Measurements from ENCODE around the gene ZNF888. TPM values are rescaled to one million over a fixed set of nuclear protein-coding genes. Genes with fewer than 3 reads are reported as not detected.

ZNF888 gene
- total RNA-seq, 6 donors from 2014 or later, result 3.2 to 13.6 (median 6.9) TPM

- ATAC-seq (ENCODE audit: low FRiP score in 2 of 2) (peak in 1 of 2 donors; percentile 16), DNase-seq (peak in 1 of 2 donors; percentile 47)
- peak overlapping the region; percentile 82 to 89 (median 84) for H3K27ac ChIP-seq
- peak overlapping the region in 3 of 4 donors; percentile 55 to 77 (median 58) for H3K4me3 ChIP-seq
- H3K9me3 ChIP-seq, result no peaks in the 10 kb centered on the region
- peaks cover 12 to 17% (median 15%) of the 10 kb centered on the region in 4 donors for H3K4me1 ChIP-seq
- 86 to 87% methylated on average over 15 of the region's 15 CpGs for WGBS, 2 donors
- TF ChIP-seq POLR2A (IDR thresholded peaks at IDR 0.05), result no peak
- no peak for TF ChIP-seq CTCF (IDR thresholded peaks at IDR 0.05)
- no peak for TF ChIP-seq POLR2AphosphoS5 (IDR thresholded peaks at IDR 0.05)
- TF ChIP-seq EP300 (IDR thresholded peaks at IDR 0.05), result no peak
- no peaks in the 10 kb centered on the region for H3K27me3 ChIP-seq
- peaks cover 3 to 5% (median 4%) of the 10 kb centered on the region in 4 donors for H3K36me3 ChIP-seq
Observed at GRCh38 chr19:52898101-52898500, 25.1 kb downstream of the ZNF888 start.

GRCh38 chr19:52897138-52897935 is 25.9 kb downstream of the ZNF888 start, which contains the start of gene ZNF320:
TSS of gene ZNF320 (minus strand) at chr19:52897635. CDS start at chr19:52890255, 7,380 bp downstream.
- Histone ChIP-seq H3K4me1 (peaks cover 12 to 17% (median 15%) of the 10 kb centered on the region in 4 donors), H3K36me3 (peaks cover 3 to 8% (median 5%) of the 10 kb centered on the region in 4 donors), H3K27ac (peak within 1 kb of the TSS; percentile 82 to 89 (median 84)), H3K27me3 (no peaks in the 10 kb centered on the region), H3K4me3 (peak within 1 kb of the TSS; percentile 43 to 77 (median 56)), H3K9me3 (no peaks in the 10 kb centered on the region)
- no peak for TF ChIP-seq CTCF (IDR thresholded peaks at IDR 0.05)
- peak; percentile 84 to 89 for TF ChIP-seq POLR2AphosphoS5 (IDR thresholded peaks at IDR 0.05)
- peak in 3 of 4 donors; percentile 65 to 77 (median 73) for TF ChIP-seq POLR2A (IDR thresholded peaks at IDR 0.05)
- WGBS, 2 donors, result 2% methylated on average over 49 to 55 of the region's 56 CpGs
- DNase-seq (peak; percentile 97 to 99), ATAC-seq (ENCODE audit: low FRiP score in 2 of 2) (peak; percentile 100)

GRCh38 chr19:52896431-52897137 is 26.6 kb downstream of the ZNF888 start:
- ATAC-seq (ENCODE audit: low FRiP score in 2 of 2), result peak; percentile 54 to 83
- Histone ChIP-seq H3K4me3 (peak overlapping the region; percentile 43 to 77 (median 56)), H3K27ac (peak overlapping the region; percentile 82 to 89 (median 84)), H3K27me3 (no peaks in the 10 kb centered on the region), H3K4me1 (peaks cover 12 to 17% (median 15%) of the 10 kb centered on the region in 4 donors), H3K9me3 (no peaks in the 10 kb centered on the region), H3K36me3 (peaks cover 3 to 11% (median 7%) of the 10 kb centered on the region in 4 donors)
- TF ChIP-seq POLR2A (IDR thresholded peaks at IDR 0.05), result no peak
- TF ChIP-seq EP300 (IDR thresholded peaks at IDR 0.05), result no peak
- no peak for TF ChIP-seq CTCF (IDR thresholded peaks at IDR 0.05)
- TF ChIP-seq POLR2AphosphoS5 (IDR thresholded peaks at IDR 0.05), result no peak
- peak in 1 of 2 donors; percentile 53 for DNase-seq
- WGBS, 2 donors, result 42 to 43% methylated on average over 24 of the region's 24 CpGs

GRCh38 chr19:52891336-52891735 is 31.9 kb downstream of the ZNF888 start:
- Histone ChIP-seq H3K27me3 (no peaks in the 10 kb centered on the region), H3K4me3 (no peak overlapping the region), H3K4me1 (peaks cover 4 to 6% (median 4%) of the 10 kb centered on the region in 4 donors), H3K9me3 (peaks cover 0 to 2% (median 0%) of the 10 kb centered on the region in 4 donors), H3K36me3 (peaks cover 11 to 52% (median 44%) of the 10 kb centered on the region in 4 donors), H3K27ac (no peak overlapping the region)
- DNase-seq (no peak), ATAC-seq (ENCODE audit: low FRiP score in 2 of 2) (no peak)
- WGBS, 2 donors, result 56 to 71% methylated on average over 4 of the region's 4 CpGs
- TF ChIP-seq POLR2A (IDR thresholded peaks at IDR 0.05), result no peak

- WGBS, 2 donors, result 90 to 92% methylated on average over 4 of the region's 4 CpGs
- H3K9me3 ChIP-seq, result peaks cover 0 to 10% (median 2%) of the 10 kb centered on the region in 4 donors
- no peak for DNase-seq
- no peaks in the 10 kb centered on the region for H3K27me3 ChIP-seq
- TF ChIP-seq POLR2A (IDR thresholded peaks at IDR 0.05) (no peak), POLR2AphosphoS5 (IDR thresholded peaks at IDR 0.05) (no peak), CTCF (IDR thresholded peaks at IDR 0.05) (no peak), EP300 (IDR thresholded peaks at IDR 0.05) (no peak)
- no peak overlapping the region for H3K27ac ChIP-seq
- H3K4me1 ChIP-seq, result no peaks in the 10 kb centered on the region
- no peak overlapping the region for H3K4me3 ChIP-seq
- no peak for ATAC-seq (ENCODE audit: low FRiP score in 2 of 2)
- peaks cover 15 to 66% (median 53%) of the 10 kb centered on the region in 4 donors for H3K36me3 ChIP-seq
Observed at GRCh38 chr19:52889931-52890330, 33.3 kb downstream of the ZNF888 start.
